ENCODE results near the gene CREB3L2.

Gene CREB3L2

GRCh38 chr7:137875746-137876145, 126.1 kb downstream of the CREB3L2 start:
- DNase-seq (ENCODE audit: low spot score): no peak

DNA sequence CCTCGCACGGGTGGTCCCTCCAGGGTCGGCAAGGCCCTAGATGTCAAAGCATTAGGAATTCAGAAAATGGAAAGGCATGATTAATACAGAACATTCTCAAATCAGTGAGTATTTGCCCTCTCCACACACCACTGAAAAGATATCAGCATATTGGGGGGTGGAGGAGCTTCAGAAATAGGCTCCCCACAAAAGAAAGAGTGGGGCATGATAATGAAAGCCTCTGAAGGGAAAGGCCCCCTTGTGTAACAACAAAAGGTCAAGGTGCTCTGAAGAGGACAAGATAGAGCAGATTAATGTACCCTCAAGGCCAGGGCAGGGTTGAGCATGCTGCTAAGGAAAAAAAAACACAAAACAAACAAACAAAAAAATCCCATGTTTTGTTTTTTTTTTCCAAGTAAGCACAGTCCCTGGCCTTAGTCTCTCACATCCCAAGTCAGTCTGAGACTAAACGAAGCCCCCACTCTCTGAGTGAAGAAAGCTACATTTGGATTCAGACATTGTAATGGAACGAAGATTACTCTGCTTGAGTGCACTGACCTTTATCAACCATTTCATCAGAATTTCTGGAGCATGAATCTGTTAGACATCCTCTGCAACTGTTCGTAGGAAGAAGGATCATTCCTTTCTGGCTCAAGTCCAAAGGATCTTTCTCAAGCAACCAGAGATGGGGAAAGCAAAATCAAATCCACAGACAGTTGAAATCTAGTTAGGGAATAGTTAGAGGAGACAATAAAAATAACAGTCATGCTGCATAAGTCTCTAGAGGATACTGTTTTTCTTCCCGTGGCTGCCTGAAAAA, 127.7 kb downstream of the CREB3L2 start:
- peak overlapping the region in 1 of 2 donors; percentile 52 for H3K27ac ChIP-seq
- no peak overlapping the region for H3K4me3 ChIP-seq
- DNase-seq (ENCODE audit: low spot score): no peak
- TF ChIP-seq CTCF (IDR thresholded peaks at IDR 0.05): no peak

More at GRCh38 chr7:137875746-137876145, 126.1 kb downstream of the CREB3L2 start:
- no peak overlapping the region for H3K4me3 ChIP-seq
- no peak for TF ChIP-seq CTCF (IDR thresholded peaks at IDR 0.05)
- no peak overlapping the region for H3K27ac ChIP-seq

- H3K27ac ChIP-seq: peak overlapping the region in 1 of 2 donors; percentile 36
- no peak for DNase-seq (ENCODE audit: low spot score)
- TF ChIP-seq CTCF (IDR thresholded peaks at IDR 0.05): no peak
- no peak overlapping the region for H3K4me3 ChIP-seq
Observed at GRCh38 chr7:137873524-137873923, 128.4 kb downstream of the CREB3L2 start.

- Histone ChIP-seq H3K4me3 (no peak overlapping the region), H3K27ac (peak overlapping the region in 1 of 2 donors; percentile 53)
- DNase-seq (ENCODE audit: low spot score): no peak
- no peak for TF ChIP-seq CTCF (IDR thresholded peaks at IDR 0.05)
Observed at GRCh38 chr7:137871170-137871915, 130.5 kb downstream of the CREB3L2 start.

- Histone ChIP-seq H3K4me3 (no peak overlapping the region), H3K27ac (no peak overlapping the region)
- no peak for TF ChIP-seq CTCF (IDR thresholded peaks at IDR 0.05)
- DNase-seq (ENCODE audit: low spot score): no peak
Observed at GRCh38 chr7:137870684-137871083, 131.2 kb downstream of the CREB3L2 start.

- Histone ChIP-seq H3K27ac (no peak overlapping the region), H3K4me3 (no peak overlapping the region)
- no peak for TF ChIP-seq CTCF (IDR thresholded peaks at IDR 0.05)
- DNase-seq (ENCODE audit: low spot score): no peak
Observed at GRCh38 chr7:137870078-137870477, 131.8 kb downstream of the CREB3L2 start.
